HG02623 (cell line): Measurements from ENCODE around the gene OTOP2.

Experiments used
- ATAC-seq: cut with Tn5 transposase; IDR thresholded peaks from one replicate; pipeline ENCODE4 v1.9.1; 2021; ENCODE audit warnings: moderate library complexity; ENCODE audit not compliant: unreplicated experiment

The OTOP2 gene

DNA sequence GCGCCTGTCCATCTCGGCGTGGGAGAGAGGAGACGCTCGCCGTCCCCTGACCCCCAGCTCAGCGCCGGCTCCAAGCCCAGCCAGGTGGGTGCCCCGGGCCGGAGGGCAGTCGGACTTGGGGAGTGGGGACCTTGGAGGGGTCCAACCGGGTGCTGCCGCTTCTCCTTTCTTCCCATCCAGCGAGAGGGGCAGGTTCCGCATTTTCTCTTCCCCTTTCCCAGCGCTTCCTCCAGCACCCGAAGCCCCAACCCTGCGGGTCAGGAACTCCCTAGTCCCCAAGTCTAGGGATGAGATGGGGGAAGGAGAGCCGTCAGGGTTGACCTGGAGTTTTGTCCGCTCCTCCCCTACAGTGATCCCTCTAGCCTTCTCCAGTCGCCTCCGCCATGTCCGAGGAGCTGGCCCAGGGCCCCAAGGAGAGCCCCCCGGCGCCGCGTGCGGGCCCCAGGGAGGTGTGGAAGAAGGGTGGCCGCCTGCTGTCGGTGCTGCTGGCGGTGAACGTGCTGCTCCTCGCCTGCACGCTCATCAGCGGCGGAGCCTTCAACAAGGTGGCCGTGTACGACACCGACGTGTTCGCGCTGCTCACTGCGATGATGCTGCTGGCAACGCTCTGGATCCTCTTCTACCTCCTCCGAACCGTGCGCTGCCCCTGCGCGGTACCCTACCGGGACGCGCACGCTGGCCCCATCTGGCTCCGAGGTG, at the start of gene OTOP2:
Gene OTOP2, plus strand, starts transcription at position 24 of the 699 bp plus-strand sequence. Its CDS starts 360 bp downstream, at position 384.
- no peak for ATAC-seq

GRCh38 chr17:74874615-74875037, 49.4 kb upstream of the OTOP2 start:
- no peak for ATAC-seq

DNA sequence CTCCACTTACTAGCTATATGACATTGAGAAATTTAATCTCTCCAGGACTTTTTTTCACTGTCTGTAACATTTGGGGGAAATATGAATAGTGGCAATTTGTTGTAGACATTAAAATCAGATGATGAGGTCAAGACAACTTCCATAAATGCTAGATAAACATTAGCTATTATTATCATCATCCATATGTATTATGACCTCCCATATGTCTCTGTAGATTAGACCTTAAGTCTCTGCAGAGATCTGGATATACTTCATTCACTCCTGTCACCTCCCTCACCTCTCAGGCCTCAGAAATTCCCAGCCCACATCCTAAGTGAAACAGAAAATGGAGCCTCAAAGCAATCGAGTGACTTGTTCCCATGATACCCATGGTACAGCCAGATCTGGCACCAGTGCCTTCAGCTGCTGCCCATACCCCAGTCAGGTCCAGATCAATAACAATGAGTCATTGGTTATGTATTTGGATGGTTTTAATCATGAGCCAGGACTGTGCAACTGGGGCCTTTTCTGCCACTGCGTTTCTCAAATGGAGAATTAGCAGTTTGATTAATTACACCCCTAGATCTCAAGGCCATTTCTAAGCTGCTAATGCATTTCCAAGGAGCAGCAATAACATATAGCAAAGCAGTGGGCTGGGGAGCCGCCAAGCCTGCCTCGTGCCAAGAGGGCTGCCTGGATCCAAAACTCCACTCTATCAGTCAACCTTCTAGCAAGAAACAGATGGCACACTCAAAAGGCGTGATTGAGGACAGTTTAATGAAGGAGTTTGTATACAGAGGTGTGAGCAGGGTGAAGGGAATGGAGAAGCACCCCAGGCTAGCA, 48.7 kb upstream of the OTOP2 start:
- no peak for ATAC-seq

GRCh38 chr17:74875977-74876593, 48.0 kb upstream of the OTOP2 start:
- ATAC-seq = no peak

DNA sequence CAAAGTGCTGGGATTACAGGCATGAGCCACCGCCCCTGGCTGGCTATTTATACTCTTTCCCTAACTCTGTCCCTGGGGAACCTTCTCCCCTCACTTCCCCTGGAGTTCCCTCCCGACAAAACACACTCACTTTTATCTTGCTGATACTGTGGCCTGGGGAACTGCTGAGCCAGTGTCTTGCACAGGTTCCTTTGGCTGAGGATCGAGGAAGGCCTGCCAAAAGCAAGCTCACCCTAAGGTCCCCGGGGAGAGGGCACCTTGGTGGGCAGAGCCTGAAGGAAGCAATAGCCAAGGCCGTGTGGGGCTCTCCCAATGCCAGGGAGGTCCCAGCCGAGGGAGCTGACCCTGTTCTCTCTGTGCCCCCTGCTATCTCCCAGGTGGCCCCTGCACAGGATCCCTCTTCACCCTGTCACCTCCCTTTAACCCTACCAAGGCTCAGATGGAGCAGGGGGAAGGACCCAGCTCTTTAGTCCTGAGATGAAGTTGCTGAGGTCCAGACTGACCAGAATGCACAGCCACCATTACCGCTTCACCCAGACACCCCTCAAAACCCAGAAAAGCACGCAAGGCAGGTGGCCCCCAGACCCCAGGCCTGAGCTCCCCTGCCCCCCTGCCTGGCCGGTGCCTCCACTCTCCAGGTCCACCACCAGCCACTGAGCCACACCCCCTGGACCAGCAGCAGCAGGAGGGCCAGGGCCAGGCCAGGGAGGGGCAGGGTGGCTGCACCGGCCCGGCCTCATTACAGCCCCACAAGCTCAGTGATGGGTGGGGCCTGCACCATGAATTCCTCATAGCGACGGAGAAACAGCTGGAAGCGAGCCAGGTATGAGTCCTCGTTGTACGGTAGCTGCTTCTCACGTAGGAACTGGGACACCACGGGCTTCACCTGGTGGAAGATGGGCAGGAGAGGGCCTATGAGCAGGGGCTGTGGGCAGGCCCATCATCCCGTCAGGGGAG, 46.2 kb upstream of the OTOP2 start:
- ATAC-seq = no peak

DNA sequence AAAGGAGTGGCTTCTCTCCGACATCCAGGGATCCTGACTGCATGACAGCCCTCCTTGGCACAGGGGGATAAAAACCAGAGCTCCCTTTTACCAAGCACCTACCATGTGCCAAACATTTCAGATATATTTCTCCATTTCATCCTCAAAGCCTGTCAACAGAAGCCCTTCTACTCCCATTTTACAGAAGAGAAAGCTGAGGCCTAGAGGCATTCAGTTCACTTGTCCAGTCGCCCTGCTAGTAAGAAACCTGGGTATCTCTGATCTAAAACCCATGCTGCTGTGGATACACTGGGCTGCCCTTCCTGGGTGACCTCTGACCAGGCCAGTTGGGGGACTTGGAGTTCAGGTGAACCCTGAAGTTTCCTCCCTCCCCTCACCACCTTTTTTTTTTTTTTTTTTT, 45.4 kb upstream of the OTOP2 start:
- ATAC-seq = no peak

DNA sequence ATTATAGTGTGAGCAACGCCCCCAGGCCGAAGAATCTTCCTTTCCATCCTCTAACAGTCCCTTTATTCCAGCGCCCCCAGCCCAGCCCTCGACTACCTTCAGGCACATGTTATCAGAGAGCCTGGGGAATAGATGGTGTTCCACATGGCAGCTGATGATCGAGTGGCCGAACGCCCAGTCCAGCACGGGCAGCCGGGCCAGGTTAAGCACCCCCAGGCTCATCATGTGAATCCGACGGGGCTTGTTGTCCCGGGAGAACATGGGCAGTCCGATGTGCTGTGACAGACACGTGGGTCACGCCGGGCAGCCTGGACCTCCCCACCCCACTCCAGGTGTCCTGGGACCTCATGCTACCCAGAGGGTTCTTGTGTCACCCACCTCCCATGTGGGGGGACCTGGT, 44.8 kb upstream of the OTOP2 start:
- ATAC-seq = no peak

GRCh38 chr17:74881073-74881472, 43.0 kb upstream of the OTOP2 start:
- no peak for ATAC-seq

DNA sequence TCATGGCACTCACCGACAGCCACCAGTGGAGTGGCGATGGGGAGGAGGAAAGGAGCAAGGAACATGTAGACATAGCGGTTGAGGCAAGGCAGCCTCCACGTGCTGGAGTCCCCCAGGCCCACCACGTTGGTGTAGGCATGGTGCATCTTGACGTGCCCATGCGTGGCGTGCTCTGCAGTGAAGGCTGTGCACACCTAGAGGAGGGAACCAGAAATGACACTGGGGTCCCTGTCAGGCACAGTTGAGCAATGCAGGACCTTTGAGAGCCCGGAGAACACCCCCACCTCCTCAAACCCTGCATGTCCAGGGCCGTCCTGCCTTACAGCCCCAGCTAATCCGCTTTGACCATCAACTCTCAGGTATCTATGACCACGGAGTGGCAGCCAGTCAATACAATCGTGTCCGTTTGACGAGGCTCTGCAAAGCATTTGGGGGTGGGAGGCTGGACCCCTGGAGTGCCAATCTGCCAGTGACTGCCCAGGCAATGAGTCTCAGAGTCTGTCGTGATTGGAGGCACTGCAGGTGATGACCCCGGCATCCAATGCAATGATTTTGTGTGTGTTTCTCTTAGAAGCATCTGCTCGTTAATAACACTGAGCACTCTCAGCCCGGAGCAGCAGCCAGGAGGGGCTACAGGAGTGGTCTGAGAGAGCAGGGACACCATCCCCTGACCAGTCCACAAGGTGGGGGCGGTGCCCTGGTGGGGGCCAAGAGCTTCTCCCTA, 41.4 kb upstream of the OTOP2 start:
- ATAC-seq = no peak

- no peak for ATAC-seq
Observed at GRCh38 chr17:74883241-74883745, 40.8 kb upstream of the OTOP2 start.

GRCh38 chr17:74888469-74888868, 35.6 kb upstream of the OTOP2 start:
- ATAC-seq = no peak

- no peak for ATAC-seq
Observed at GRCh38 chr17:74890554-74890953, 33.5 kb upstream of the OTOP2 start.

DNA sequence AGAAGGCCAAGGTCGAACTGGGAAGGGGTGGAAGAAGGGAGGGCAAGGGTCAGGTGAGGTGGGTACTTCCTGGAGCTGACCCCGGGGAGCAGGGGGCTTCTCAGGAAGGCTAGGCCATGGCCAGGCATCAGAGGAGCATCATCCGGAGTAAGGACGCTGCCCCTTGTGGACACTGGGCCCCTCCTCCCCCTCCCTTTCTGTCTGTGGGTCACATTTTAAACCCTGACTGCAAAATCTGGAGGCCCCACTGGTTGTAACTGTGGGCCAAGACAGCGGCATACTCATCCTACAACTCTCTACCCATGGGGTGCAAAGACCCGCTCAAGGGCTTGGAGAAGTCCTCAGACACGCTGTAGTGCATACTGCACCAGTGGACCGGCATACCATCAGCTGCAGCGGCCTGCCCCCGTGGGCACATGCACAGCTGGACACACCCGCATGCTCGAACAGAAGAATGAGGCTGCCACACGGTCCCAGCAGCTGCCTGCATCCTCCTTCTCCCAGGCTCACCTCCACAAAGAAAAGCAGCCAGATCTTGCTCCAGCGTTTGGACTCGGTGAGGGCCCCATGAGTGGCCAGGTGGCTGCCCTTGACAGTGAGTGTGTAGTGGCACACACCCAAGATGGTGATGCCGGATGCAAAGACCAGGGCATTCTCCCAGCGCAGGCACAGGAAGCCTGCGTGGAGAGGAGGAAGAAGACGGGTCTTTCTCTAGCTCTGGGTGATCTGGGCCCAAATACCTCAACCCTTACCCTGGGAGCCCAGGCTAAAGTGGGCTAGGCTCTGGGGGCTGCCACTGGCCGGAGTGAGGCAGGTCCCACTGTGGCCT, 31.8 kb upstream of the OTOP2 start:
- no peak for ATAC-seq

- no peak for ATAC-seq
Observed at GRCh38 chr17:74892974-74893911, 30.8 kb upstream of the OTOP2 start, which contains the start of gene FADS6. TSS of gene FADS6 (minus strand) at chr17:74893633. CDS start at chr17:74893595, 38 bp downstream.

GRCh38 chr17:74893936-74894671, 30.0 kb upstream of the OTOP2 start:
- ATAC-seq = no peak

DNA sequence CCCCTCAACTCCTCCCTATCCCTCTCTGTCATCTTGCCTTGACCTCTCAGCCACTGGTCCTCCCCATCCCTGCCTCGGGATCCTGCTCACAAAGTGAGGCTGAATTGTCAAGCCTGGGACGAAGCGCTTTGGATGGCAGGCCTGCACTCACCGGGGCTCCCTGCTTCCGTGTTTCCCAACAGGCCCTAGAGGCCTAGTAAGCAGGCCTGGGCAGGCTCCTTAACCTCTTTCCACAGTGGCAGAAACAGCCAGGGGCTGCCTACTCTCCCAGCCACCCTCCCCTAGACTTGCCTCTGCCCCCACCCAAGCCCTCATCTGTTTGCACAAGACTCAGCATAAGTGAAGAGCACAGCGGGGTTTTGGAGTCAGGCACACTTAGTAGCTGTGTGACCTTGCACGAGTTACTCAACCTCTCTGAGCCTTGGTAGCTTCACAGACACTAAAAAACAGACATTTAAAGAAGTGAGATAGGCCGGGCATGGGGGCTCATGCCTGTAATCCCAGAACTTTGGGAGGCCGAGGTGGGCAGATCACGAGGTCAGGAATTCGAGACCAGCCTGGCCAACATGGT, 25.6 kb upstream of the OTOP2 start:
- no peak for ATAC-seq

- no peak for ATAC-seq
Observed at GRCh38 chr17:74900208-74900607, 23.9 kb upstream of the OTOP2 start.
